Loucy (cell line): ENCODE results near the gene FAM162A.

Experiments used
- H2AFZ ChIP-seq: fragments of 200-600 bp; sonication (generic); 2 replicates; pipeline ENCODE4 v1.6.0; 2016; ENCODE audit warnings: antibody characterized with exemption, mild to moderate bottlenecking, low read length, moderate library complexity
- H3F3A ChIP-seq: fragments of 200-600 bp; 2 replicates; pipeline ENCODE4 v1.6.0; 2016; ENCODE audit warnings: antibody characterized with exemption, low read depth, mild to moderate bottlenecking
- H3K27me3 ChIP-seq: fragments of 200-600 bp; sonication (generic); 2 replicates; pipeline ENCODE4 v1.6.1; 2014; ENCODE audit warnings: low read length, mild to moderate bottlenecking; ENCODE audit not compliant: insufficient read depth, poor library complexity, severe bottlenecking
- H3K36me3 ChIP-seq: fragments of 200-600 bp; sonication (generic); 2 replicates; pipeline ENCODE4 v1.6.1; 2016; ENCODE audit warnings: low read length; ENCODE audit not compliant: insufficient read depth
- H3K4me1 ChIP-seq: fragments of 200-600 bp; sonication (generic); 2 replicates; pipeline ENCODE4 v1.5.1; 2014; ENCODE audit warnings: low read length, mild to moderate bottlenecking; ENCODE audit not compliant: insufficient read depth, poor library complexity, severe bottlenecking
- H3K4me2 ChIP-seq: fragments of 200-600 bp; sonication (generic); 2 replicates; pipeline ENCODE4 v1.6.0; 2014; ENCODE audit warnings: antibody characterized with exemption, low read length, low read depth, mild to moderate bottlenecking; ENCODE audit not compliant: poor library complexity, severe bottlenecking
- H3K4me3 ChIP-seq: fragments of 200-600 bp; sonication (generic); 2 replicates; pipeline ENCODE4 v1.5.1; 2014; ENCODE audit warnings: low read length, mild to moderate bottlenecking, mixed read lengths; ENCODE audit not compliant: poor library complexity, severe bottlenecking
- H3K79me2 ChIP-seq: fragments of 200-600 bp; sonication (generic); 2 replicates; pipeline ENCODE4 v1.6.1; 2014; ENCODE audit warnings: low read length; ENCODE audit not compliant: insufficient read depth
- H3K9ac ChIP-seq: fragments of 200-600 bp; sonication (generic); 2 replicates; pipeline ENCODE4 v1.6.0; 2014; ENCODE audit warnings: mild to moderate bottlenecking, low read depth, low read length, moderate library complexity; ENCODE audit not compliant: poor library complexity, severe bottlenecking
- H3K9me2 ChIP-seq: fragments of 200-600 bp; sonication (generic); replicated peaks from 2 replicates; pipeline ENCODE4 v1.6.1; 2016; ENCODE audit warnings: low read depth, low read length, mixed read lengths
- H3K9me3 ChIP-seq: fragments of 200-600 bp; sonication (generic); 2 replicates; pipeline ENCODE4 v1.6.1; 2014; ENCODE audit warnings: mild to moderate bottlenecking, antibody characterized with exemption, low read length, low read depth; ENCODE audit not compliant: insufficient read depth
- H4K20me1 ChIP-seq: fragments of 200-600 bp; sonication (generic); 2 replicates; pipeline ENCODE4 v1.6.0; 2014; ENCODE audit warnings: antibody characterized with exemption, low read length, mild to moderate bottlenecking; ENCODE audit not compliant: insufficient read depth, poor library complexity, severe bottlenecking
- CTCF ChIP-seq: fragments of 200-600 bp; sonication (generic); conservative IDR thresholded peaks from 2 replicates; pipeline ENCODE4 v1.5.1; 2014; ENCODE audit warnings: mild to moderate bottlenecking, antibody characterized with exemption, low read length
- EZH2phosphoT487 ChIP-seq: fragments of 200-600 bp; IDR thresholded peaks from 2 replicates; pipeline ENCODE4 v1.6.1; 2018; ENCODE audit warnings: antibody characterized with exemption, mild to moderate bottlenecking, moderate library complexity, borderline replicate concordance

The FAM162A gene

GRCh38 chr3:122458992-122459391 is 75.0 kb downstream of the FAM162A start:
- no peaks in the 10 kb centered on the region for H3K9me2 ChIP-seq
- TF ChIP-seq CTCF (peak; percentile 70), EZH2phosphoT487 (no peak)
- H3K4me1 ChIP-seq: peaks cover 17% of the 10 kb centered on the region
- H2AFZ ChIP-seq: no peak overlapping the region
- no peaks in the 10 kb centered on the region for H3K79me2 ChIP-seq
- no peaks in the 10 kb centered on the region for H3F3A ChIP-seq
- H3K36me3 ChIP-seq: peaks cover 85% of the 10 kb centered on the region
- H3K9ac ChIP-seq: no peak overlapping the region
- no peak overlapping the region for H3K4me2 ChIP-seq
- H4K20me1 ChIP-seq: peaks cover 16% of the 10 kb centered on the region
- no peaks in the 10 kb centered on the region for H3K9me3 ChIP-seq
- H3K27me3 ChIP-seq: no peaks in the 10 kb centered on the region
- H3K4me3 ChIP-seq: no peak overlapping the region

GRCh38 chr3:122461806-122462205 is 77.8 kb downstream of the FAM162A start:
- H3F3A ChIP-seq: no peaks in the 10 kb centered on the region
- peaks cover 17% of the 10 kb centered on the region for H3K4me1 ChIP-seq
- H3K27me3 ChIP-seq: no peaks in the 10 kb centered on the region
- H2AFZ ChIP-seq: no peak overlapping the region
- H3K9ac ChIP-seq: no peak overlapping the region
- H3K36me3 ChIP-seq: peaks cover 91% of the 10 kb centered on the region
- H3K4me2 ChIP-seq: peak overlapping the region; percentile 41
- peaks cover 6% of the 10 kb centered on the region; the same call in 1 of the 2 replicates for H3K79me2 ChIP-seq
- peaks cover 34% of the 10 kb centered on the region for H4K20me1 ChIP-seq
- no peaks in the 10 kb centered on the region for H3K9me3 ChIP-seq
- no peaks in the 10 kb centered on the region for H3K9me2 ChIP-seq
- no peak overlapping the region for H3K4me3 ChIP-seq
- TF ChIP-seq CTCF (no peak), EZH2phosphoT487 (no peak)
